ENCODE results near the gene CISD3.

CISD3 gene

DNA sequence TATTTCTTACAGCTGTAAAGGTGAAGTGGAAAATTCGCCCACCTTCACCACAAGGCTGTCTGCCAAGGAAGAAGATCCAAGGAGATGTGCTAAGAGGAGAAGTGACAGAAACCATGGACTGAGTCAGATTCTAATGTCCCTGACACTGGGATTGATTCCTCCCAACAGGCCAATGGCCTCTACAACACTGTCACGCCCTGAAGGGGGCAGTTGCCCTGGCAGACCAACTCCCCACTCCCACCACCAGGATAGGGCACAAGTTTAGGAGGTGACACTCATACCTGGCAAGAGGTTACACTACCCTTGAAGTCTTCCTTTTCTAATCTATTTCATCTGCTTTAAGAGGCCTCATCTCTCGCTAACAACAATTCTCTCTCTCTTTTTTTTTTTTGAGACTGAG lies 53.1 kb downstream of the CISD3 start:
- no peaks in the 10 kb centered on the region for H3K4me1 ChIP-seq (ENCODE audit: insufficient read depth, low read length, severe bottlenecking)
- no peaks in the 10 kb centered on the region for H3K9me2 ChIP-seq (ENCODE audit: low read depth, low read length)
- peaks cover 37% of the 10 kb centered on the region for H3K36me3 ChIP-seq (ENCODE audit: insufficient read depth, low read length)
- no peak overlapping the region for H2AFZ ChIP-seq (ENCODE audit: low read length)
- no peaks in the 10 kb centered on the region for H3K9me3 ChIP-seq (ENCODE audit: low read length)
- no peaks in the 10 kb centered on the region for H3K27me3 ChIP-seq (ENCODE audit: insufficient read depth, low read length)
- no peak overlapping the region for H3K4me3 ChIP-seq (ENCODE audit: low read depth, low read length, poor library complexity, severe bottlenecking)
- no peaks in the 10 kb centered on the region for H3K79me2 ChIP-seq (ENCODE audit: insufficient read depth, low read length)
- no peak overlapping the region for H3K9ac ChIP-seq (ENCODE audit: low read length)
- H3K27ac ChIP-seq (ENCODE audit: low read depth, low read length, poor library complexity, severe bottlenecking), result no peak overlapping the region
- no peak overlapping the region for H3K4me2 ChIP-seq (ENCODE audit: low read length)
- TF ChIP-seq EZH2 (IDR thresholded peaks at IDR 0.05; ENCODE audit: borderline replicate concordance, low read length), result no peak
- TF ChIP-seq, protein P1, sequence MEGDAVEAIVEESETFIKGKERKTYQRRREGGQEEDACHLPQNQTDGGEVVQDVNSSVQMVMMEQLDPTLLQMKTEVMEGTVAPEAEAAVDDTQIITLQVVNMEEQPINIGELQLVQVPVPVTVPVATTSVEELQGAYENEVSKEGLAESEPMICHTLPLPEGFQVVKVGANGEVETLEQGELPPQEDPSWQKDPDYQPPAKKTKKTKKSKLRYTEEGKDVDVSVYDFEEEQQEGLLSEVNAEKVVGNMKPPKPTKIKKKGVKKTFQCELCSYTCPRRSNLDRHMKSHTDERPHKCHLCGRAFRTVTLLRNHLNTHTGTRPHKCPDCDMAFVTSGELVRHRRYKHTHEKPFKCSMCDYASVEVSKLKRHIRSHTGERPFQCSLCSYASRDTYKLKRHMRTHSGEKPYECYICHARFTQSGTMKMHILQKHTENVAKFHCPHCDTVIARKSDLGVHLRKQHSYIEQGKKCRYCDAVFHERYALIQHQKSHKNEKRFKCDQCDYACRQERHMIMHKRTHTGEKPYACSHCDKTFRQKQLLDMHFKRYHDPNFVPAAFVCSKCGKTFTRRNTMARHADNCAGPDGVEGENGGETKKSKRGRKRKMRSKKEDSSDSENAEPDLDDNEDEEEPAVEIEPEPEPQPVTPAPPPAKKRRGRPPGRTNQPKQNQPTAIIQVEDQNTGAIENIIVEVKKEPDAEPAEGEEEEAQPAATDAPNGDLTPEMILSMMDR (IDR thresholded peaks at IDR 0.05; ENCODE audit: low read length), result no peak
- no peaks in the 10 kb centered on the region for H4K20me1 ChIP-seq (ENCODE audit: insufficient read depth, low read length)
- H3F3A ChIP-seq (ENCODE audit: insufficient read depth, low read length), result no peaks in the 10 kb centered on the region

Data from OCI-LY1 (cell line).